Measurements from ENCODE around the gene SETD3. TPM values are rescaled to one million over a fixed set of nuclear protein-coding genes. Genes with fewer than 3 reads are reported as not detected.
"Not testable (repeated sequence)": the region's sequence is repeated elsewhere in the genome, so short reads cannot be mapped to it uniquely, and the experiment has no call there.

The SETD3 gene
- total and polyA plus RNA-seq, 2 experiments from 2014 or later = 60.1 to 67.5 TPM

DNA sequence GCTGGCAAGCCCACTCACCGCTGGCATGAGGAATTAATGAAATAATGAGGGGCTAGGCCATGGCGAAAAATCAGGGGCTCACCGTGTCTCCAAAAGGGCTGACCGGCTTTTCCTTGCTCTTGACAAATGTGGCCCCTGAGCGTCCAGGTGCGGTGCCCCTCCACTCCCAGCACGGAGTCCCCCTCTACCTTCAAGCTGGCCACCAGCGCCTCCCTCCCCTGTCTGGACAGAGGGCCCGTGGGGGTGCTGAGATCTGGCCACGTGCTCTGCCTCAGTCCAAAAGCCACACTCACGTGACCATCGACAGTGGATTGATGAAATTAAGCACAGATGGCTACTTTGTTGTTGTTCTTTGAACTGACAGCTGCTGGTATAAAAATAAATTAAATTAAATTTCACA is 129.9 kb downstream of the SETD3 start:
- no peak for DNase-seq (ENCODE audit: low read depth in 1 of 2, low spot score in 1 of 2)
- Histone ChIP-seq H3K36me3 (no peaks in the 10 kb centered on the region), H3K4me1 (ENCODE audit: low read depth) (no peaks in the 10 kb centered on the region), H3K4me3 (no peak overlapping the region), H3K9me3 (ENCODE audit: low read depth) (no peaks in the 10 kb centered on the region), H3K27ac (no peak overlapping the region), H3K27me3 (no peaks in the 10 kb centered on the region)
- TF ChIP-seq, protein P1, sequence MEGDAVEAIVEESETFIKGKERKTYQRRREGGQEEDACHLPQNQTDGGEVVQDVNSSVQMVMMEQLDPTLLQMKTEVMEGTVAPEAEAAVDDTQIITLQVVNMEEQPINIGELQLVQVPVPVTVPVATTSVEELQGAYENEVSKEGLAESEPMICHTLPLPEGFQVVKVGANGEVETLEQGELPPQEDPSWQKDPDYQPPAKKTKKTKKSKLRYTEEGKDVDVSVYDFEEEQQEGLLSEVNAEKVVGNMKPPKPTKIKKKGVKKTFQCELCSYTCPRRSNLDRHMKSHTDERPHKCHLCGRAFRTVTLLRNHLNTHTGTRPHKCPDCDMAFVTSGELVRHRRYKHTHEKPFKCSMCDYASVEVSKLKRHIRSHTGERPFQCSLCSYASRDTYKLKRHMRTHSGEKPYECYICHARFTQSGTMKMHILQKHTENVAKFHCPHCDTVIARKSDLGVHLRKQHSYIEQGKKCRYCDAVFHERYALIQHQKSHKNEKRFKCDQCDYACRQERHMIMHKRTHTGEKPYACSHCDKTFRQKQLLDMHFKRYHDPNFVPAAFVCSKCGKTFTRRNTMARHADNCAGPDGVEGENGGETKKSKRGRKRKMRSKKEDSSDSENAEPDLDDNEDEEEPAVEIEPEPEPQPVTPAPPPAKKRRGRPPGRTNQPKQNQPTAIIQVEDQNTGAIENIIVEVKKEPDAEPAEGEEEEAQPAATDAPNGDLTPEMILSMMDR (IDR thresholded peaks at IDR 0.05; ENCODE audit: low read depth, low read length) = no peak

DNA sequence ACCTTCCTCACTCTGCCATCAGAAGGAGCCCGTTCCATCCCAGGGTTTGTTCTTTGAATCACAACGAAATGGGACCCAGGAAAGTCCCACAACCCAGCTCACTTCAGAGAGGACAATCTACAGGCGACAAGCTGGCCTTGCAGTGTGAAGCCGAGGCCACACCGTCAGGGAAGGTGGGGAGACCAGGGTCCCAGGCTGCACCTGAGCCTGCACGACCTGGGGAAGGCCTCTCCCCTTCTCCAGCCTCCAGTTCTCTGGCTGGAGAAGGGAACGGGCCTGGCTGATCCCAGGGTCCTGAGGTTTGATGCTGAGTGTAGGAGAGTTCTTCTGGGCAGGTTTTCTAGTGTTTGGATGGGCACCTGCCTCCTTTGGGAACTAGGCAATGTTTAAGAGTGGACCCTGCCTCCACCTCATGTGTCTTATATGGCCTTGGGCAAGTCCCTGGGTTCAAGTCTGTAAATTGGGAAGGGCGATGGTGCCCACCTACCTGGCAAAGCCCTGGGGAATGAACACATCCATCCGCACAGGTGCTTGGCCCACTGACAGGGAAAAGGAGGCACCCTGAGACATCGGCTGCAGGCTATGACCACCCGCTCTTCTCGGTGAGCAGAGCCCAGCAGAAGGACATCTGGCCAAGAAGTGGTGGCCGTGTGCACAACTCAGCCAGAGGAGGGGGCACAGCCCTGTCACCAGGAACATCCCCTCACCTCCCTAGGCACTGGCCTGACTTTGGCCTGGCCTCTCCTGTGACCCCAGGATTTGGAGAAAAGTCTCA is 130.8 kb downstream of the SETD3 start:
- Histone ChIP-seq H3K4me1 (ENCODE audit: low read depth) (no peaks in the 10 kb centered on the region), H3K4me3 (no peak overlapping the region), H3K27ac (no peak overlapping the region), H3K9me3 (ENCODE audit: low read depth) (no peaks in the 10 kb centered on the region), H3K36me3 (no peaks in the 10 kb centered on the region), H3K27me3 (no peaks in the 10 kb centered on the region)
- DNase-seq (ENCODE audit: low read depth in 1 of 2, low spot score in 1 of 2) = no peak
- TF ChIP-seq, protein P1 (IDR thresholded peaks at IDR 0.05; ENCODE audit: low read depth, low read length) = no peak

DNA sequence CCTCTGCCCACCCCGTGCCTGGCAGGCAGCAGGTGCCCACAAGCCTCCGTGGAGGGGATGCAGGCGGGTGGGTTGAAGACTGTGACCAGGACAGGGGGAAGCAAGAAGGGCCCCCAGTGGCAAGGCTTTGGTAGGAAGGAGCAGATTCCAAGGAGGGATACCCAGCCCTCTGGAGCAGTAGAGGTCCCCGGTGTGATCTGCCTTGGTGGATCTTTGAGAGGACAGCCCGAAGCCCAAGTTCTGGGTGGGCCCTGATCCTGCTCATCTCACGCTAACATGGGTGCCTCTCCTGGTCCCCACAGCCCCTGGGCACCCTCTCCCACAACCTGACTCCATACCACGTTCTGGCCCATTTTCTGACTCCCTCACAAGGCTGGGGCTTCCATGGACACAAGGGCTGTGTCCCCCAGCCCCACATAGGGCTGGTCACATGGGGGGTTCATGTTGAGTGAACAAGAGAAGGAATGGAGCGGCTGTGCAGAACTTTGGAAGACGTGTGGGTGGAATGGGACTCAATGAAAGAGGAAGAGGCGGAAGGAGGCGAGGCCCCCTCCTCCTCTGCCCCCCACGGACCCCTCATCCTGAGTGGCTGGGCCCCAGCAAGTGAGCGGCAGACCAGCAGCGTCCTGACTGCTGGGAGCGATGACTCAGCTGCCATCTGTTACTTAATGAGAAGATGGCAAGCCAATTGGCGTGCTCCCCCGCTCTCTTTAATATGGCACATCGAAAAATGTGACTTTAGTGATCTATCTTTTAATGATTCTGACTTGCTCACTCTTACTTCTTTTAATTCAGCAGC is 131.6 kb downstream of the SETD3 start:
- no peak for DNase-seq (ENCODE audit: low read depth in 1 of 2, low spot score in 1 of 2)
- TF ChIP-seq, protein P1 (IDR thresholded peaks at IDR 0.05; ENCODE audit: low read depth, low read length) = no peak
- no peaks in the 10 kb centered on the region for H3K36me3 ChIP-seq
- H3K9me3 ChIP-seq (ENCODE audit: low read depth) = no peaks in the 10 kb centered on the region
- no peak overlapping the region for H3K4me3 ChIP-seq
- no peaks in the 10 kb centered on the region for H3K27me3 ChIP-seq
- H3K4me1 ChIP-seq (ENCODE audit: low read depth) = no peaks in the 10 kb centered on the region
- no peak overlapping the region for H3K27ac ChIP-seq

DNA sequence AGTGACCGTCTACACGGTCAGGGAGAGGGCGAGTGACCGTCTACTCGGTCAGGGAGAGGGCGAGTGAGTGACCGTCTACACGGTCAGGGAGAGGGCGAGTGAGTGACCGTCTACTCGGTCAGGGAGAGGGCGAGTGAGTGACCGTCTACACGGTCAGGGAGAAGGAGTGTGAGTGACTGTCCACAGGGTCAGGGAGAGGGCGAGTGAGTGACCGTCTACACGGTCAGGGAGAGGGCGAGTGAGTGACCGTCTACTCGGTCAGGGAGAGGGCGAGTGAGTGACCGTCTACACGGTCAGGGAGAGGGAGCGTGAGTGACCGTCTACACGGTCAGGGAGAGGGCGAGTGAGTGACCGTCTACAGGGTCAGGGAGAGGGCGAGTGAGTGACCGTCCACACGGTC is 132.4 kb downstream of the SETD3 start:
- not testable (repeated sequence) for H3K27me3 ChIP-seq; H3K9me3 ChIP-seq (ENCODE audit: low read depth); H3K36me3 ChIP-seq; H3K27ac ChIP-seq; H3K4me1 ChIP-seq (ENCODE audit: low read depth); DNase-seq (ENCODE audit: low read depth in 1 of 2, low spot score in 1 of 2); H3K4me3 ChIP-seq

Other genes starting within 250 kb of the SETD3 start
- 1.7 and 2.8 TPM in 2 replicates for gene BCL11B, start 208.7 kb downstream of the SETD3 start, total RNA-seq
- 0.04 and 0.57 TPM in 2 replicates for gene BCL11B, start 208.7 kb downstream of the SETD3 start, polyA plus RNA-seq
- 14.2 and 17.3 TPM in 2 replicates for gene CCNK, start 550 bp upstream of the SETD3 start, total RNA-seq
- 13.3 and 13.7 TPM in 2 replicates for gene CCNK, start 550 bp upstream of the SETD3 start, polyA plus RNA-seq
- gene CCDC85C, start 123.3 kb upstream of the SETD3 start, total RNA-seq = 45.7 and 46.5 TPM in 2 replicates
- 38.2 and 39.6 TPM in 2 replicates for gene CCDC85C, start 123.3 kb upstream of the SETD3 start, polyA plus RNA-seq
- 0.14 and 0.83 TPM in 2 replicates for gene HHIPL1, start 164.3 kb upstream of the SETD3 start, total RNA-seq
- gene HHIPL1, start 164.3 kb upstream of the SETD3 start, polyA plus RNA-seq = 1.1 and 1.2 TPM in 2 replicates
- gene CYP46A1, start 203.4 kb upstream of the SETD3 start, total RNA-seq = 11.1 and 14.2 TPM in 2 replicates
- gene CYP46A1, start 203.4 kb upstream of the SETD3 start, polyA plus RNA-seq = 15.0 and 18.5 TPM in 2 replicates

Measured in cardiac muscle cell (in vitro differentiated cells and primary cell).